ENCODE measurements around the gene LAMA5.

- TF ChIP-seq CTCF (IDR thresholded peaks at IDR 0.05; ENCODE audit: insufficient read depth, low read length, poor library complexity, severe bottlenecking) (no peak), EZH2phosphoT487 (conservative IDR thresholded peaks at IDR 0.05; ENCODE audit: low read length) (no peak)
Measured at GRCh38 chr20:62369815-62370114, 2.7 kb upstream of the LAMA5 start.

Data from SU-DHL-6 (cell line).